Measurements from ENCODE around the gene EPS8. TPM values are rescaled to one million over a fixed set of nuclear protein-coding genes. Genes with fewer than 3 reads are reported as not detected.

Gene EPS8
- total RNA-seq, 1 donor from 2014 or later = 72.8 TPM

DNA sequence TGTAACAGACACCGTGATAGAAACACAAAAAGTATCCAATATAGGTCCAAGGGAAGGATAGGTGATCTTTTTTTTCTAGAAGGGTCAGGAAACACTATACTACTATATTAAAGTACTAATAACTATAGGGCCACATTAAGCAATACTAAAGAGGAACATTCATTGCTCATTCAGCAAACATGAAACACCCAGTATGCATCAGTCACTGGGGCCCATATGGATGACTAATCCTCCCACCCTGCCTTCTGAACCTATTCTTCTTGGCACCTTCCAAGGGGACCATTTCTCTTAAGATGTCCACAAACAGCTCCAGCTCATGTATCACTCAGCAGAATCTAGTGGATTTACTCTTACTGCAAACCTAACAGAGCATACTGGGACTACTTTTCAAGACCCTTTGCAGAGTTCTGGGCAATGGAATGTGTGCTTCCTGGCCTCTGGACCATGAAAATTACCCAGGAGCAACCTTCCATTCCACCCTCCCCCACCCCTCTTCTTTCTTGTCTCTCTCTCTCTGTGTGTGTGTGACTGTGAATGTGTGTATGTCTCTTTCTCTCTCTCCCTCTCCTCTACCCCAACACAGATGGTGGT lies 187.9 kb downstream of the EPS8 start:
- DNase-seq (no peak), ATAC-seq (peak; percentile 23 to 43)
- Histone ChIP-seq H3K27ac (no peak overlapping the region), H3K27me3 (ENCODE audit: low read depth) (no peaks in the 10 kb centered on the region), H3K36me3 (no peaks in the 10 kb centered on the region), H3K4me1 (peaks cover 20% of the 10 kb centered on the region), H3K9me3 (no peaks in the 10 kb centered on the region), H3K4me3 (no peak overlapping the region)
- intact Hi-C loops (cut with DNase I) = no loop called here
- TF ChIP-seq CTCF (IDR thresholded peaks at IDR 0.05) = no peak

DNA sequence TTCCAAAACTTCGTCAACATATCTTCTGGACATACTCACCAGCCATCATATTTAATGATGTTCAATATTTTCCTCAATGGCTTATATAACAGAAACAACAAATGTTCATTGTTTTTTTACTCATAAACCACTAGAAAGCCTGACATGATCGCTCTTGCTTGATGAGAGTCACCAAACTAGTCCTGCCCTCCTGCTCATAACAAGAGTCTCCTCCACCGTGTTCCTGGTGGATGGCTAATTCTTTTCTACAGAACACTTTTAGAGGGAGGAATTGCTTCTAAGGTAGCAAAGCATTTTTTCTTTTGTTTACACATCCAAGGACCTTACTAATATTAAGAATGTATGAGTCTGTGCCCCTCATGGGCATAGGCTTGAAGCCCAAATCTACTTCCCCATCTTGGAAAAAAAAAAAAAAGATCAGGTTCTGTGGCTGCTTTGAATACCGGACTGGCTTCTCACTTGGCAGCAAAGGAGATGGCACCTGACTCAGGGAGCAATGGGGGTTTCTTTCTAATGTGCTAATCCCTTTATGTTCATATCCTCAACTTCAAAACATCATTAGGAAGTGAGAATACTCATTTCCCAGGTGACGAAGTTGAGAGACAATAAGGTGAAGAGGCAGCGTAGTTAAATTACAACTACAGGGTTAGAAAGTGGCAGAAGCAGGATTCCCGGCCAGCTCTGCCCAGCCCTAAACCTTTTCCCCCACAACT lies 188.8 kb downstream of the EPS8 start:
- Histone ChIP-seq H3K4me1 (peaks cover 22% of the 10 kb centered on the region), H3K27ac (no peak overlapping the region), H3K27me3 (ENCODE audit: low read depth) (no peaks in the 10 kb centered on the region), H3K9me3 (no peaks in the 10 kb centered on the region), H3K4me3 (no peak overlapping the region), H3K36me3 (no peaks in the 10 kb centered on the region)
- no peak for TF ChIP-seq CTCF (IDR thresholded peaks at IDR 0.05)
- no peak for ATAC-seq
- no peak for DNase-seq
- intact Hi-C loops (cut with DNase I) = no loop called here

- H3K9me3 ChIP-seq = no peaks in the 10 kb centered on the region
- H3K36me3 ChIP-seq = no peaks in the 10 kb centered on the region
- intact Hi-C loops (cut with DNase I) = no loop called here
- peaks cover 22% of the 10 kb centered on the region for H3K4me1 ChIP-seq
- H3K27me3 ChIP-seq (ENCODE audit: low read depth) = no peaks in the 10 kb centered on the region
- ATAC-seq = peak; percentile 64 to 81
- no peak for DNase-seq
- no peak overlapping the region for H3K27ac ChIP-seq
- no peak for TF ChIP-seq CTCF (IDR thresholded peaks at IDR 0.05)
- no peak overlapping the region for H3K4me3 ChIP-seq
Measured at GRCh38 chr12:15599266-15600037, 189.7 kb downstream of the EPS8 start.

DNA sequence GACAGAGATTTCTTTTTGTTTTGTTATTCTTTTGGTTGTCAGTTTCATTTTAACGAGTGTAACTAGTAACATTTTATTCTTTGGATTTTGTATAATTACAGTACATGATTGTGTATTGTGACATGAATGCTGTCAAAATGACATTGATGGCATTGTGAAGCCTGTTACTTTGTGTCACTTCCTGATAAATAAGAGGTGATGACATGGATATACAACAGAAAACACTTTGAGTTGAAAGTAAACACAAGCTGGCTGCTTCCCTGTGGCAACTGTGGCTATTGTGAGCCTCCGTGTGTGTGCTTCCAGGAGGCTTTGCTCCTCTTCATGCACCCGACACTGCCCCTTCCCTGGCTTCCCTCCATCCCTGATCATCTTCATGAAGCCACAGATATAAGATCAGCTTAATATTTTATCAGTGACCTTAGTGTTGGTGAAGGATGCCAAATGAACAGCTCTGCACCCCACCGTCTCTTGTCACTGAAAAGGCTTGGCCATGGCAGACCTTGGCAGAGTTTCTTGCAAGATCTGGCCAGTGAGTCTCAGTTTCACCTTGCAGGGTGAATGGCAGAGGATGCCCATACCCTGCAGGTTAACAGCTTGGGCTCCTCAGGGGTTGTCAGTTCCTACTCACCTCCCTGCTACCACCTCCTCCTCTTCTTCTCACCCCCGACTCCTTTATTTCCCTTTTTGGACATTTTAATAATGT lies 191.9 kb downstream of the EPS8 start:
- DNase-seq = no peak
- no peak overlapping the region for H3K4me3 ChIP-seq
- ATAC-seq = no peak
- intact Hi-C loops (cut with DNase I) = no loop called here
- no peaks in the 10 kb centered on the region for H3K27me3 ChIP-seq (ENCODE audit: low read depth)
- no peak for TF ChIP-seq CTCF (IDR thresholded peaks at IDR 0.05)
- no peak overlapping the region for H3K27ac ChIP-seq
- no peaks in the 10 kb centered on the region for H3K9me3 ChIP-seq
- peaks cover 22% of the 10 kb centered on the region for H3K4me1 ChIP-seq
- H3K36me3 ChIP-seq = no peaks in the 10 kb centered on the region

DNA sequence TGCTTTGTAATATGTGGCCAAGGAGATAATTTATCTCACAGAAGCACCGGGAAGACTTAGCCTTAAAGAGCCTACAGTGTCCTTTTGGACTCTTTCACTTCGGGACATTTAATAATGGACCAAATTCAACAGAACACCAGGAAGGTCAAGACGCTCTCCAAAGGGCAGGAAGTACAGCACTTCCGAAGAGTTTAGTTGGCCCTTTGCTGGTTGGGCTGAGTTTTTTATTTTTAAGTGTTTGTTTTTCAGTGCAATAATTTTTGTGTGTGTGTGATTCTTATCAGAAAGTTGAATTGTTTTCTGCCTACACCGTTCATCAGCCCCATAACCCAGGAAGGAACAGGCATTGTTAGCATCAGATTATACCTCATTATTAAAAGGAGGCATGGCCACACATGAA lies 193.0 kb downstream of the EPS8 start:
- Histone ChIP-seq H3K27me3 (ENCODE audit: low read depth) (no peaks in the 10 kb centered on the region), H3K9me3 (no peaks in the 10 kb centered on the region), H3K27ac (no peak overlapping the region), H3K4me1 (peaks cover 22% of the 10 kb centered on the region), H3K4me3 (no peak overlapping the region), H3K36me3 (no peaks in the 10 kb centered on the region)
- intact Hi-C loops (cut with DNase I) = no loop called here
- peak in 1 of 2 donors; percentile 49 for ATAC-seq
- DNase-seq = no peak
- TF ChIP-seq CTCF (IDR thresholded peaks at IDR 0.05) = no peak

Measured in lower lobe of right lung (tissue), 2 donors.